IPS DF 6.9 (cell line): ENCODE measurements around the gene TMEM135.
A peak's percentile ranks its signal among the peaks of the same experiment; 100 is the strongest.

Experiments used
- DNase-seq: peaks from one replicate; pipeline ENCODE4 v3.0.0-alpha.2; 2013; ENCODE audit warnings: low read depth, low spot score
- H3K27ac ChIP-seq: one replicate; pipeline ENCODE4 v1.5.1; 2013; ENCODE audit warnings: low read length, control low read depth
- H3K27me3 ChIP-seq: 2 replicates; pipeline ENCODE4 v1.6.1; 2013; ENCODE audit warnings: mild to moderate bottlenecking, low read length; ENCODE audit not compliant: control insufficient read depth, insufficient read depth
- H3K36me3 ChIP-seq: 2 replicates; pipeline ENCODE4 v1.6.1; 2013; ENCODE audit warnings: low read length; ENCODE audit not compliant: control insufficient read depth, insufficient read depth
- H3K4me1 ChIP-seq: 2 replicates; pipeline ENCODE4 v1.6.1; 2013; ENCODE audit warnings: low read length; ENCODE audit not compliant: control insufficient read depth, insufficient read depth
- H3K4me3 ChIP-seq: 2 replicates; pipeline ENCODE4 v1.5.1; 2013; ENCODE audit warnings: mild to moderate bottlenecking, low read length
- H3K9me3 ChIP-seq: 2 replicates; pipeline ENCODE4 v1.6.1; 2013; ENCODE audit warnings: low read length, inconsistent platforms; ENCODE audit not compliant: control insufficient read depth, insufficient read depth
- WGBS: extraction: QIAGEN DNeasy Blood & Tissue Kit; methylation state at CpG from one replicate; pipeline ENCODE4 v1.1.7; 2013; ENCODE audit warnings: mixed read lengths, missing lambda C conversion rate; ENCODE audit not compliant: insufficient read length, insufficient coverage; 5-methylcytosine and 5-hydroxymethylcytosine counted together

TMEM135 gene

DNA sequence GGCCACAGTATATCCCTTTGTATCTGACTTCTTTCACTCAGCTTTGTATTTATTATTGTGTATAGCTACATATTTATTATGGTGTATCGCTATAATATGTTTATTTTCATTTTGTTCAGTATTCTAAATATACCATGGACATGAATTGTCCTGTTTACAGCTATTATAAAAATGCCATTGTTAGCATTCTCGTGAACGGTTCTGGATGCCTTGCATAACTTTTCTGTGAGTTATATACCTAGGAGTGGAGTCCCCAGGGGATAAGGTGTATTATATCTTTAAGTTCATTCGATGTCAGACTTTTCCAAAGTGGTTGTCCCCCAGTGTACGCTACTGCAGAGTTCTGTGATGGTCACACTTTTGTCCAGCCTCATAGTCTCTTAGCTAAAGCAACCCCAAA lies 301.7 kb downstream of the TMEM135 start:
- no peak overlapping the region for H3K4me3 ChIP-seq
- no peaks in the 10 kb centered on the region for H3K27me3 ChIP-seq
- H3K4me1 ChIP-seq = no peaks in the 10 kb centered on the region
- no peak for DNase-seq
- H3K36me3 ChIP-seq = no peaks in the 10 kb centered on the region
- no peaks in the 10 kb centered on the region; the same call in 1 of the 2 replicates for H3K9me3 ChIP-seq
- no peak overlapping the region for H3K27ac ChIP-seq
- WGBS = no CpG with 5 or more reads among the region's 5 CpGs

- H3K4me1 ChIP-seq = no peaks in the 10 kb centered on the region
- H3K27me3 ChIP-seq = no peaks in the 10 kb centered on the region
- no peak overlapping the region for H3K27ac ChIP-seq
- WGBS = no CpG with 5 or more reads among the region's 2 CpGs
- H3K36me3 ChIP-seq = no peaks in the 10 kb centered on the region
- H3K4me3 ChIP-seq = no peak overlapping the region
- DNase-seq = no peak
- H3K9me3 ChIP-seq = no peaks in the 10 kb centered on the region
Observed at GRCh38 chr11:87347441-87347840, 309.7 kb downstream of the TMEM135 start.

GRCh38 chr11:87347854-87348253 lies 310.1 kb downstream of the TMEM135 start:
- Histone ChIP-seq H3K4me3 (no peak overlapping the region), H3K9me3 (no peaks in the 10 kb centered on the region), H3K27ac (no peak overlapping the region), H3K4me1 (no peaks in the 10 kb centered on the region), H3K27me3 (no peaks in the 10 kb centered on the region), H3K36me3 (no peaks in the 10 kb centered on the region)
- DNase-seq = no peak

GRCh38 chr11:87351676-87352075 lies 313.9 kb downstream of the TMEM135 start:
- no CpG with 5 or more reads among the region's 2 CpGs for WGBS
- H3K36me3 ChIP-seq = no peaks in the 10 kb centered on the region
- no peak overlapping the region for H3K27ac ChIP-seq
- no peaks in the 10 kb centered on the region for H3K27me3 ChIP-seq
- no peaks in the 10 kb centered on the region for H3K4me1 ChIP-seq
- no peak overlapping the region for H3K4me3 ChIP-seq
- no peaks in the 10 kb centered on the region for H3K9me3 ChIP-seq
- no peak for DNase-seq

GRCh38 chr11:87352759-87353707 lies 315.3 kb downstream of the TMEM135 start:
- H3K36me3 ChIP-seq = no peaks in the 10 kb centered on the region
- no peaks in the 10 kb centered on the region for H3K9me3 ChIP-seq
- H3K27ac ChIP-seq = no peak overlapping the region
- H3K27me3 ChIP-seq = no peaks in the 10 kb centered on the region
- DNase-seq = peak; percentile 66
- WGBS = no CpG with 5 or more reads among the region's 26 CpGs
- H3K4me3 ChIP-seq = no peak overlapping the region
- H3K4me1 ChIP-seq = no peaks in the 10 kb centered on the region

- H3K4me1 ChIP-seq = no peaks in the 10 kb centered on the region
- no peak overlapping the region for H3K27ac ChIP-seq
Observed at GRCh38 chr11:87353771-87354345, 316.1 kb downstream of the TMEM135 start.

GRCh38 chr11:87355596-87355995 lies 317.9 kb downstream of the TMEM135 start:
- no peaks in the 10 kb centered on the region for H3K4me1 ChIP-seq
- no CpG with 5 or more reads among the region's 1 CpG for WGBS
- H3K36me3 ChIP-seq = no peaks in the 10 kb centered on the region
- DNase-seq = no peak
- H3K27me3 ChIP-seq = no peaks in the 10 kb centered on the region
- no peak overlapping the region for H3K4me3 ChIP-seq
- no peaks in the 10 kb centered on the region for H3K9me3 ChIP-seq
- H3K27ac ChIP-seq = no peak overlapping the region

More at GRCh38 chr11:87353771-87354345, 316.1 kb downstream of the TMEM135 start:
- WGBS = no CpG with 5 or more reads among the region's 2 CpGs
- Histone ChIP-seq H3K9me3 (no peaks in the 10 kb centered on the region), H3K27me3 (no peaks in the 10 kb centered on the region), H3K4me3 (no peak overlapping the region), H3K36me3 (no peaks in the 10 kb centered on the region)
- no peak for DNase-seq

DNA sequence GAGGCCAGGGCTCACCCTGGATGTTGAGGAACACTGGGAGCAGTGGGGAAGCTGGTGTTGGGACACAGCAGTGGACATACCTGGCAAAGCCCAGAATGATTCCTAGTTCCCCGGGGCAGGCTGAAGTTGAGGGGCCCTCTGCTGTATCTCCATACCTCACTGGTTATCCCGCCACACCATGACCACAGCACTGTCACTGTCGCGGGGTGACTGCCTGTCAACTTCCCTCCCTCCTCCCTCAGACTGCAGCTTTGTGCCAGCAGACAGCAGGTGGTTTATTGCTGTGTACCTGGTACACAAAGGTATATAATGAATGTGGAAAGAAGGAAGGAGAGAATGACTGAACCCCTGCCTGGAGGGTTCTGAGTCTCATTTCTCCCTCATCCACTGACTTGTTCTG lies 318.7 kb downstream of the TMEM135 start:
- Histone ChIP-seq H3K4me3 (no peak overlapping the region), H3K4me1 (no peaks in the 10 kb centered on the region), H3K27me3 (no peaks in the 10 kb centered on the region), H3K36me3 (no peaks in the 10 kb centered on the region), H3K27ac (no peak overlapping the region), H3K9me3 (no peaks in the 10 kb centered on the region)
- DNase-seq = no peak
- WGBS = no CpG with 5 or more reads among the region's 4 CpGs

- no peaks in the 10 kb centered on the region for H3K27me3 ChIP-seq
- H3K4me1 ChIP-seq = no peaks in the 10 kb centered on the region
- H3K27ac ChIP-seq = no peak overlapping the region
- H3K4me3 ChIP-seq = no peak overlapping the region
- no peaks in the 10 kb centered on the region for H3K36me3 ChIP-seq
- no peak for DNase-seq
- no CpG with 5 or more reads among the region's 5 CpGs for WGBS
- H3K9me3 ChIP-seq = no peaks in the 10 kb centered on the region
Observed at GRCh38 chr11:87358461-87358860, 320.7 kb downstream of the TMEM135 start.

GRCh38 chr11:87359401-87359800 lies 321.7 kb downstream of the TMEM135 start:
- Histone ChIP-seq H3K4me1 (no peaks in the 10 kb centered on the region), H3K36me3 (no peaks in the 10 kb centered on the region)
- no CpG with 5 or more reads among the region's 6 CpGs for WGBS

More at GRCh38 chr11:87359401-87359800, 321.7 kb downstream of the TMEM135 start:
- Histone ChIP-seq H3K27me3 (no peaks in the 10 kb centered on the region), H3K4me3 (no peak overlapping the region), H3K9me3 (no peaks in the 10 kb centered on the region), H3K27ac (no peak overlapping the region)
- no peak for DNase-seq
